Glomerular visceral epithelial cell (primary cell): ENCODE data around the gene SLC35F3.
A peak's percentile ranks its signal among the peaks of the same experiment; 100 is the strongest.
"Not testable (repeated sequence)": the region's sequence is repeated elsewhere in the genome, so short reads cannot be mapped to it uniquely, and the experiment has no call there.

Experiments
- DNase-seq: peaks from one replicate; pipeline ENCODE4 v3.0.0-alpha.2; 2016; ENCODE audit errors: extremely low spot score

Gene SLC35F3

DNA sequence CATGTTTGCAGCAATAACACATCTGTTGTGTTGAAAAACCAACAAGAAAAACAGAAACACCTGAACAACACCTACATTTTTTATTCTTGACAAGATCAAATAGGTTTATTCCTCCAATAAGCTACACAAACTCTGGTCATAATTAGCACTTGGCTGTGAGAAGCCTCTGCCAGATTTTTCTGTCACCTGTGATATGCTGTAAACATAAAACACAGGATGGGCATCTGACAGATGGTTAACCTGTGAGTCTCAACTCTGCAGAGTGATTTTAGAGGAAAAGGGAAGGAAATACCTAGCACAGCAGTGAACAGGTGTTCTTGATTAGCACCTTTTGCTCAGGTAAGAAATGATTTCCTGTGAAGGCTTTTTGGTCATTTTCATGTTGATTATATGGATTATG lies 293.4 kb downstream of the SLC35F3 start:
- no peak for DNase-seq

DNA sequence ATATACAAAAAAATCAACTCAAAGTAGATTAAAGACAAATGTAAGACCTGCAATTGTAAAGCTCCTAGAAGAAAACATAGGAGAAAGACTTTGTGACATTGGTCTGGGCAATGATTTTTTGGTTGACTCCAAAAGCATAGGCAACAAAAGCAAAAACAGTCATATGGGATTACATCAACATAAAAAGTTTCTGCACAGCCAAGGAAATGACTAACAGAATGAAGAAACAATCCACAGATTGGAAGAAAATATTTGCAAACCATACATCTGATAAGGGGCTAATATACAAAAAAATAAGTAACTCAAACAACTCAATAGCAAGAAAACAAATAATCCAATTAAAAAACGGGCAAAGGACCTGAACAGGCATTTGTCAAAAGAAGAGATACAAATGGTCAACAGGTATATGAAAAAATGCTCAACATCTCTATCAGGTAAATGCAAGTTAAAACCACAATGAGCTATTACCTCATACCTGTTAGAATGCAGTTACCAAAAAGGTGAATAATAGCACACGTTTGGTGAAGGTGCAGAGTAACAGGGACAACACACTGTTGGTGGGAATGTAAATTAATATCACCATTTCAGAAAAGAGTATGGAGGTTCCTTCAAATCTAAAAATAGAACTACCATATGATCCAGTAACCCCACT lies 295.1 kb downstream of the SLC35F3 start:
- no peak for DNase-seq

DNA sequence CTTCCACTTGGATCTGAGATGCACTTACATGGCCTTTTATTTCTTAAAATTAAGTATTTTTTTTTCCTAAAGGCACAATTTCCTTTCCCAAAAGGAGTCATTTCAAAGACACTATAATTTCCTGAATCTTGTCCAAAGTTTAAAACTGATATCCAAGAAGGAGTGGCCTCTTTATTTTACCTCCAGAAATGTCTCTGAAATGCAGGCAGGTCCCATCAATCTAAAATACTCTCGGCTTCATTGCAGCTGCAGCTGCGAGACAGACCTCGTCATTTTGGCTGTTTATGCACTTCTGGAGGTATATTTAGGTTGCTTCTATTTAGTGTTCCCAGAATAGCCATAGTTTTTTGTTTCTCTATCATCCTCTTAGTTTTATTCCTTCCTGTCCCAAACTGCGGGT lies 296.1 kb downstream of the SLC35F3 start:
- no peak for DNase-seq

DNA sequence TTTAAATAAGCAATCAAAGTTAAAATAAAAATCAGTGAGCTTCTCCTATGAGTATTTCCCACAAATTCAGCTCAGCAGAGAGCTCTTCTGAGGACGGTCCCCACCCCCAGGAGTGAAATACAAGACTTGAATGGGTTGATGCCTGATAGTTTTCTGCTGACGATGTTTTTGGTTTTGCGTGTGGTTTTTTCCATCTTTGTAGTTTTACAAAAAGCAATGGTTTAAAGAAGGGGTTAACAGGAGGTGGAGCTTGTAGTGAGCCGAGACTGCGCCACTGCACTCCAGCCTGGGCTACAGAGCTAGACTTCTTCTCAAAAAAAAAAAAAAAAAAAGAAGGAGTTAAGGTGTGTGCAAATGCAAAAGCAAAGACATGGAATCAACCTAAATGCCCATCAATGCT lies 297.1 kb downstream of the SLC35F3 start:
- DNase-seq, result no peak

DNA sequence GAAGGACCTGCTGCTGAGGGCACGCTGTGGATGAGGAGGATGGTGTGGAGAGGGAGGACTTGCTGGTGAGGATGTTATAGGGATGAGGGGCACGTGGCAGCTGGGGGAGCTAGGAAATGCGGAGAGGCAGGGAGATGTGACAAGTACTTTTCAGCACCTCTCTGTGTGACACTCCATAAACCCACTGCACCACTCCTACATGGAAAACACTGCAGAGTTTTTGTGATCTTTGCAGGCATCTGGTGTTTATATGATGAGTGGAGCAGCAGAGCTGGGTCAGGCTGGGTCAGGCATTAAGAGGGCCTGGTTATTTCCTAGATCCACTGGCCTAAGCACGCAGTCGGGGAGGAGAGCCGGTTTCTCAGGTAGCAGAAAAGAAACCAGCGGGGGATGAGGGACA lies 301.5 kb downstream of the SLC35F3 start:
- no peak for DNase-seq

DNA sequence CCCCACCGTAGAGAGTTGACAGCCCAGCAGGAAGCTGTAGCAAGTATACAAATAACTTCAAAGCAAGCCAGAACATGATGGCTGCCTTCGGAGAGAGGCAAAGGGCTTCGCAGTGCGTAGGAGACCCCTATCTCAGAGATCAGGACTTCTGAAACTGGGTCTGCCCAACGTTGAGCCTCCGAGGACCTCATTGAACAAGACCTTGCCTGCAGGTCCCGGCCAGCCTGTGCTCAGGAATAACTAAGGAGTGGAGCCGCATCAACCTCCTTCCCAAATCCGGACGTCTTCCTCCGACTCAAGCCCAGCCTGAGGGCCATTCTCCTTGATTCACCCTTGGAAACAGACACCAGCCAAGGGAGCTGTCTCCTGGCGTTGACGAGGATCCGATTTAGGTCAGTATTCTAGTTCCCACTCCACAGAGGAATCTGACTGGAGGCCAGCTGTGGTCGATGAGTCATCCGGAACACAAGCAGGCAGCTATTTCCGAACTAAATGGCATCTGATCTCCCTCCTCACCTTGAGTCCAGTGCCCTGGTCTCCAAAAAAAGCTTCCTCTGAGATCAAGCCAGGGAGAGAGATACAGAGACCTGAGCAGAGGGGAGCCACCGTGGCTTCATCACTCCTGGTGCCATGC lies 302.3 kb downstream of the SLC35F3 start:
- DNase-seq, result peak; percentile 92

DNA sequence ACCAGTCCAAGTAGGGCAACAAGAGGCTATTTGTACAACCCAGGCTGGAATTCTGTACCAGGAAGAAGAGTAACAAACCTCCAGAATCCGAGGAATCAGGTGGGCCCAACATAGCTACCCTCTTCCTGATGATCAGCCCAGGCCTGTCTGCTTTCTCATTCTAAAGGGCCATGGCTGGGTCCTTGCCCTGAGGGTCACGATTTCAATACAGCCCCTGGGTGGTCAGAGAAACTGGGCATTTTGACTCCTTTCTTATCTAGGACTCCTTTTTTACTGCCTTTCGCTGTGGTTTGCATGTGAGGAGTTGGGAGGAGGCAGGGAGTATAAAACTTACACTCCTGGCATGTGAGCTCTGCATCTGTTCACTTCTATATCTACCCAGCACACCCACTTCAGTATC lies 303.9 kb downstream of the SLC35F3 start:
- no peak for DNase-seq

DNA sequence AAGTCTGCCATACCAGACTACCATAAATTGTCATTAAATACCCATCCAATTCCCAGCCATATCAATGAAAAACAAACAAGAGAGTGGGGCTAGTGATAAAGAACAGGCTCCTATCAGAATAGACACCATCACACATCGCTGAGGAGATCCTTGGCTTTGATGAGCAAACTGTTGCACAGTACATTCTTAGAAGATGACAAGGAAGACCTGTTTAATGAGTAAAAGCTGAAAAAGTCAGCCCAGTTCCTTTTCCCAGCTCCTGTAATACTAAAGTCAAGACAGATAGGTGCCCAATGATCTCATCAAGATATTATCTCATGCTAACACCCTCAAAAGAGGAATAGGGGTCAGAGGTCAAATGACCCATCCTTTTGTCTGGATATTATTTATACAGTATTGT lies 304.3 kb downstream of the SLC35F3 start:
- peak; percentile 84 for DNase-seq

DNA sequence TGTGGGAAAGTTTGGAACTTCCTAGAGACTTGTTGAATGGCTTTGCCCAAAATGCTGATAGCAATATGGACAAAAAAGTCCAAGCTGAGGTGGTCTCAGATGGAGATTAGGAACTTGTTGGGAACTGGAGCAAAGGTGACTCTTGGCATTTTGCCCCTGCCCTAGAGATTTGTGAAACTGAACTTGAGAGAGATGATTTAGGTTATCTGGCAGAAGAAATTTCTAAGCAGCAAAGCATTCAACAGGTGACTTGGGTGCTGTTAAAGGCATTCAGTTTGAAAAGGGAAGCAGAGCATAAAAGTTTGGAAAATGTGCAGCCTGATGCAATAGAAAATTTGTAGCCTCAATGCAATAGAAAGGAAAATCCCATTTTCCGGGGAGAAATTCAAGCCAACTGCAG lies 306.0 kb downstream of the SLC35F3 start:
- not testable (repeated sequence) for DNase-seq

DNA sequence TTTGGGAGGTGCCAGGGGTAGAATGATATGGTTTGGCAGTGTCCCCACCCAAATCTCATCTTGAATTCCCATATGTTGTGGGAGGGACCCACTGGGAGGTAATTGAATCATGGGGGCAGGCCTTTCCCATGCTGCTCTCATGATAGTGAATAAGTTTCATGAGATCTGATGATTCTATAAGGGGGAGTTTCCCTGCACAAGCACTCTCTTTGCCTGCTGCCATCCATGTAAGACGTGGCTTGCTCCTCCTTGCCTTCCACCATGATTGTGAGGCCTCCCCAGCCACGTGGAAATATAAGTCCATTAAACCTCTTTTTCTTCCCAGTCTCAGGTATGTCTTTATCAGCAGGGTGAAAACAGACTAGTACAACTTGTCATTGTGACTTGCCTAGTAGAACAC lies 307.4 kb downstream of the SLC35F3 start:
- DNase-seq, result not testable (repeated sequence)

DNA sequence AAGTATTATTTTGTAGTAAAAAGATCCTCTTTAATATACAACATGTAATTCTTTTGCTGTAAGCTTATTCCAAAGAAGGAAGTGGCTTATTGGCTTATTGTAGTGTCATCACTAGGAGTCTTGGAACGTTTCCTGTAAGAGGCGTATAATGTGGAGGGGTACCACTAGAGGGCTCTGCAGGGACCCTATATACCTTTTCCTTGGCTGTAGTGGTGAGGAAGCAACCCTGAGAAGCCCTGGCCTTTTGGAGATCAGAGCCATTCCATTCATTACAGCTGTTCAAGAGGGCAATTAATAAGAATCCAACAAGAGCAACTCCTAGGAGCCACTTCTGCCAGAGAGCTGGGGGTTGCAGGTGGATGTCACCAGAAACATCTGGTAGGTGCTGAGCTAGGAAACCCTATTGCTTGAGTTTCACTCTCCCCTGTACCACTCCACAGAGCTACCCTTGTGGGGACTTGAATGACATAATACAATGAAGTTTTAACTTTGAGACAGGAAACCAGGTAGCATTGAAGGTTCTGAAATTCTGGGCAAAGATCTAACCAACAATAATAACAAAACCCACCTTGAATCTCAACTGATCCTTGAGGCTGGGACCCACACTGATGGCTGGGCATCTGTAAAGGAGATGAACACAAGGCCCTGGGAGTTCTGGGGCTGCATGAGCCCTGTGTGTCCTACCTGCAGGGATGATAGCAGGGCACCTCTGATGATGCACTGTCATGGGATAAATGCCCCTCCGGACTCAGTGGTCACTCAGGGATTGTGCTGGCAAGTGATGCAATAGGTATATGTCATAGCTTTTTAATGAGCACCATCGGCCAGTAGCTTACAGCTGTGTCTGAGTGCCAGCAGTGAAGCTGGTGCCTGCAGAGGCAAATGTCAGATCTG lies 308.5 kb downstream of the SLC35F3 start:
- peak; percentile 30 for DNase-seq

DNA sequence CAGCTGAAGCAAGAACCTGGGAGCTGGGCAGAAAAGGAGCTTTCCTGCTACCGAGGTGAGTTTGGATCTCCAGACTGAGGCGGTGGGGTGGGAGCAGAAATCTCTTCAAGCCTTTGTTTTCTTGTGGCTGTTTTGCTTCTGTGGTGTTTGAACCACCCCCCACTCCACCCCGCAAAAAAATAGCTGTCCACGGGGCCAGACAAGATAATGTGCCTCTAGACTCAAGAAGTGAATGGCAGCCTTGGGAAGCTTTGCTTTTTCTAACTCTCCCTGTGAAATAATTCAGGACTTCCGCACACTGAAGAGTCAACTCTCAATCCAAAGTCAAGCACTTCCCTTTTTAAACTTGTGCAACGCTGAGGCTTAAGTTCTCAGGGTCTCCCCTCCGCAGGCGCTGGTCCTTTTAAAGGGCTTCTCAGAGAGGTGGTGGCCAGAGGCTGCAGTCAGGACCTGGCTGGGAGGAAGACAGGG lies 309.2 kb downstream of the SLC35F3 start:
- DNase-seq, result no peak

DNA sequence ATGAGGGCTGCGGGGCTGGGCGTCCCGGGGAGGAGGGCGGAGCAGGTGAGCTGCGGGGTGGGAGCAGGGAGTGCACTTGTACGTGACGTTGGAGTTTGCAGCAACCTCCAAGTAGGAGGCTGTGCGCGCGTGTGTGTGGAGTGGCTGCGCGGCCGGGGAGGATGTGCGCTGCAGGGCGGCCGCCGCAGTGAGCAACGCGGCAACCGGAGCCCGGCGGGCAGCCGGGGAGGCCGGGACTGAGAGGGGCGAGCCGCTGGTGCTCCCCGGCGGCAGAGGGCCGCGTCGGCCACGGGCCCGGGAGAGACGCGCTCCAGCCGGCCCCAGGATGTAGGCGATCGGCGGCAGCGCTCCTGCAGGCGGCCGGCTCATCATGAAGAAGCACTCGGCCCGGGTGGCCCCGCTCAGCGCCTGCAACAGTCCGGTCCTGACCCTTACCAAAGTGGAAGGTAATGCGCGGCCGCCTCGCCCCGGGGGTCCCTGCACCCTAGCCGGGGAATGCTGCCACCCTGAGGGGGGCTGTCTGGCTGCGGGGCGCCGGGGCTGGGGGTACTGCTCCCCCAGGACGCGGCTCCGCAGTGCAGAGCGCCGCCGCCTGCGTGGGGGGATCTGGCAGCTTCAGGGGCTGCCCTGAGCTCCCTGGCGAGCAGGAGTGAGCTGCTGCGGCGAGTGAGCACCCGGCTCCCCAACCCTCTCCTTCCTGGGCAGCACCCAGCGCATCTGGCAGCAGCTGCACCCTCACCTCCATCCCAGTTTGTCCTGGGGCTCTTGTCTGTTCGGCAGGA lies 309.8 kb downstream of the SLC35F3 start:
- peak; percentile 41 for DNase-seq

DNA sequence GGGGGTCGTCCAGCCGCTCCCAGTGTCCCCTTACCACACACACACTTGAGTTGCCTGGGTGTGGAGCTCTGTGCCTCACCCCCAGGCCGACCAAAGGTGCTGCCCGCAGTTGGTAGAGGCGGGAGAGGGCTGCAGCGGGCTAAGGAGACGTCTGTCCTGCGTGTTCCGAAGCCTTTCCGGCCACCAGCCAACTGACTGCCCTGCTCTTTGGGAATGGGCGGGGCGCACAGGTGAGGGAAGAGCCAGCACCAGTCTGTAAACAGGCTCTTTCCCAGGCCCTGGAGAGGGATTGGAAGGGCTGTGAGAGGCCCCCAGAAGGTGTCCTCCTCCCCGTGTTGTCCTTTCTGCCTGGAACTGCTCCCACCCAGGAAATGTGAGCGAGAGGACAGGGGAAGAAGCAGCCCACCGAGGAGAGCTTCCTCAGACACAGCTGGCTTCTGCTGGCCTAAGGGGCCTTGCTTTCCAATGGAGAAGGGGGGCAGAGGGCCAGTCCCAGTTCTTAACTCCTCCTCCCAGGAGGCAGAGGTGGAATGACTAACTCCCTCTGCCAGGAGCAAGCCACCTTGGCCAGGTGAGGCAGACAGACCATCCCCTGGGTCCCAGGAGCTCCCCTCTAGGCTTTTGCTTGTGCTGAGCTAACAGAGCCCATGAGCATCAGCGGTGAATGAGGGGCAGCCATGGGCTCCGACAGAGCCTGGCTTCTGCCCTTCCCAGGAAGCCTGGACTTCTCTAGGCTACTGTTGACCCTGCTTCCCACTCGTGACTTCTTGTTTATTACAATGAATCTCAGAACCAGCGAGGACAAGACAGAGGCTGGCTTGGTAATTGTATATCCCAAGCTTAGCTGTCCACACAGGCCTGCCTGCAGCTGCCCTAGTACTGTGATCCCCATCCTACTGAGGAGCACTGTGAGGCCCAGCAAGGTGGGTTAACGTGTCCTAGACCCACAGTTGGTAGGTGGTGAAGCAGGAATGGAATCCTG lies 310.7 kb downstream of the SLC35F3 start:
- no peak for DNase-seq

DNA sequence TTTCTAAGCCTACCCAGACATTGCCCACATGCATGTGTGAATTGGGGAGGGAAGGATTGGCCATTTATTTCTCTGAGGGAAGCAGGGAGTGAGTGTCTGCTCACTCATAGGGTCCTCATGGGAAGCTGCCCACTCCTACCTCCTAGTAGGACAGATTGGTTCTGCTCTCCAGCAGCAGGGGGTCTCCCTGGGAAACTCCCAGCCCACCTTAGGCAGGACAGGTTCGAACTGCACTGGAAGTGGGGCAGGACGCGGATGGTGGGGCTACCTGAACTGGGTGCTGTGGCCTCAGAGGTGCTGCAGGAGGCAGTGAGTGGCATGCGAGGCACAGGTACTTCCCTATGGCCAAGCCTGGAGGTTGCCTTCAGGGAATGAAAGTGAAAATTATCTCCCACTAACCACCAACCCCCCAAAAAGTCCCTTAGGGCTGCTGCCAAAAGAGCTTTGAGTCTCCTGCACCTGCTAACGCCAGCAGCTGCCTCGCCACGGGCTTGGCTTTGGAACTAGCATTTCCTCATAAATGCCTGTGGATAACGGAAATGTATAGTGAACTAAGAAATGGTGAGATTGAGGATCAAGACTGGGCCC lies 311.7 kb downstream of the SLC35F3 start:
- no peak for DNase-seq

DNA sequence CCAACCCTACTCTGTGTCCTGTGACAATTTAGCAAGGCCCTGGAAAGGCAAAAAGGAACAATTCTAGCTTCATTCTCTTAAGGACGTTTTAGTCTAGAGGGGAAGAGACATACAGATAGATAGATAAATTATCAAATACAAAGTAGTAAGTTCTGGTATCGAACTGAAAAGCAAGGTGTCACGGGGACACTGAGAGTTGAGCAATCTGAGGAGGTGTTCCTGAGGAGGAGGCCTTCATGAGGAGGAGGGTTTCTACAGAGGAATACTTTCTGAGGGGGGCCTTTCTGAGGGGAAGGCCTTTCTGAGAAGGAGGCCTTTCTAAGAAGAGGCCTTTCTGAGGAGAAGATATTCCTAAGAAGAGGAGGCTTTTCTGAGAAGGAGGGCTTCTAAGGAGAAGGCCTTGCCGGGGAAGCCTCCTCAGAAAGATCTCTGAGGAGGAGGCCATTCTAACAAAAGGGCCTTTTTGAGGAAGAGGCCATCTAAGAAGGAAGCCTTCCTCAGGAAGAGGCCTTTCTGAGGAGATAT lies 312.9 kb downstream of the SLC35F3 start:
- no peak for DNase-seq

DNA sequence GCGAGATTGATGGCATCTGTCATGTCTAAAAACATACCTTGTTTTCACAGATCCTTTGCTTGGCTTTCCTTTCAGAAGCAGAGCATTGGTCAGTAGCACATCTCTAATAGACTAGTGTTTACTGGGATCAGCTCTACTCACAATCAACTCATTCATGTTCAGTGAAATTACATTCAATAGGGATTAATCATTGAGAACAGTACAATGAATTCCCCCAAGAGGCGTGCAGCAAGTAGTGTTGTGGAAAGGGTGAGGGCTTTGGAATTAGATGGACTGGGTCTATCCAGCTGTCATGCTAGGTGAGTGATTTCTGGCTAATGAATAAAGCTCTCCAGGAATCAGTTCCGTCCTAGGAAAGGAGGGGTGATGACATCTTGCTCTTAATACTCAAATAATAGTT lies 313.6 kb downstream of the SLC35F3 start:
- no peak for DNase-seq

DNA sequence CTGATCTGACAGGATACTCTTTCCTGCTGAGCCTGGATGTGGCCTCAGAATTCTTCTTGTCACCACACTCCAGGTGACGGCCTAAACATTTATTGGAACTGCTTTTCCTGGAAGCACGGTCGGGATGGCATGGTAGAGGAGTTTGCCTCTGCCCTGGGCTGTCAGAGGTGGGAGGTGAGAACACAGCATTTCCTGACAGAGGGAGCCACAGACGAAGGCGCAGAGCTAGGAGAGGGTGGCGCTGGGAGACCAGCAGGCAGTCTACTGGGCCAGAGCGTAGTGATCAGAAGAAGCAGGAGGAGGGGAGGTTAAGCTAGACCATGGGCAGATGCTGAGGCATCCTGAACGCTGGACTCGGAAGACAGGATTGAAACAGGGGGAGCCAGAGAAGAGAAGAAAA lies 315.2 kb downstream of the SLC35F3 start:
- no peak for DNase-seq

DNA sequence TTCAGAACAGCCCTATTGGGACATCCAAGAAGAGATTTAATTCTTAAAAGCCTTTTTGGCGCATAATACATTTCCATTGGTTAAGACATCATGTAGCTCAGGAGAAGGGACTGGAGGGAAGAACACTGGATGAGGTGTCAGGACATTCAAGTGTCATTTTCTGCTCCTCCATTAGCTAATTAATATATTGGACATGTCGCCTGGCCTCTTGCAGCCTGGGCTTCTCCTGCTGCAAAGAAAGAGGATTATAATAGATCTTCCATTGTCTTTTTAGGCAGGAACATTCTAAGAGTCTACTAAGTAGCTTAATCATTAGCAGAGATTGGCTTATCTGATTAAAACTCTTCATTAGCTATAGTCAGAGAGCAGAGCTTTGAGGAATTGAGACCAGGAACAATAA lies 317.1 kb downstream of the SLC35F3 start:
- DNase-seq, result no peak
